K562 (cell line): Measurements from ENCODE around the gene TSPAN18.

ENCODE experiments used
- CTCF ChIP-seq, 3 experiments: IDR thresholded peaks in 2 of 3; conservative IDR thresholded peaks in 1 of 3; 2 replicates each; pipeline ENCODE4 v1.5.1; 2011 to 2012; ENCODE audit warnings: low read length in 3 of 3, mild to moderate bottlenecking in 3 of 3, control low read depth in 2 of 3, improper control_type of control experiment in 1 of 3, inconsistent platforms in 1 of 3, low read depth in 1 of 3, mixed read lengths in 1 of 3, moderate library complexity in 1 of 3; ENCODE audit not compliant: insufficient read depth in 2 of 3
- FOXM1 ChIP-seq, 2 experiments: fragments of 450-650 bp in 1 of 2; sonication (generic) in 1 of 2; formaldehyde crosslinking in 1 of 2; IDR thresholded peaks; 2 replicates each; pipeline versions ENCODE4 v1.6.1 to v1.9.0; 2017 to 2022; ENCODE audit warnings: low read depth in 2 of 2, mild to moderate bottlenecking in 2 of 2, missing genetic modification reagents in 1 of 2, moderate library complexity in 1 of 2
- FOXP1 ChIP-seq: sonication (generic); formaldehyde crosslinking; IDR thresholded peaks from 2 replicates; pipeline ENCODE4 v1.8.0; 2022; ENCODE audit warnings: mild to moderate bottlenecking, missing genetic modification reagents
- GTF2F1 ChIP-seq: IDR thresholded peaks from 2 replicates; pipeline ENCODE4 v1.6.1; 2011; ENCODE audit warnings: low read depth, low read length, improper control_type of control experiment
- MAZ ChIP-seq, 2 experiments: fragments of 450-650 bp in 1 of 2; sonication (generic) in 1 of 2; formaldehyde crosslinking; IDR thresholded peaks in 1 of 2; conservative IDR thresholded peaks in 1 of 2; 2 replicates each; pipeline versions ENCODE4 v1.4.0 to v1.5.0; 2020; ENCODE audit warnings: mild to moderate bottlenecking in 1 of 2, missing genetic modification reagents in 1 of 2
- MEF2A ChIP-seq: IDR thresholded peaks from 2 replicates; pipeline ENCODE4 v1.6.1; 2011; ENCODE audit warnings: low read depth, mild to moderate bottlenecking, low read length, moderate library complexity; ENCODE audit not compliant: control insufficient read depth
- POLR2A ChIP-seq: fragments of 450-650 bp; conservative IDR thresholded peaks from 2 replicates; pipeline ENCODE4 v1.6.1; 2016
- ZNF3 ChIP-seq: fragments of 250-450 bp; sonication (Bioruptor Pico); IDR thresholded peaks from 2 replicates; pipeline ENCODE4 v1.5.0; 2021; ENCODE audit warnings: mild to moderate bottlenecking, moderate library complexity
- ZNF766 ChIP-seq: fragments of 200-800 bp; sonication (Bioruptor generic); conservative IDR thresholded peaks from 2 replicates; pipeline ENCODE4 v1.6.1; 2016; ENCODE audit warnings: missing genetic modification characterization, missing compliant biosample characterization
- TF ChIP-seq, protein P1 (sequence below), 2 experiments: fragments of 450-650 bp; formaldehyde crosslinking in 1 of 2; IDR thresholded peaks; 2 replicates each; pipeline versions ENCODE4 v1.4.0 to v1.6.1; 2014 to 2020; ENCODE audit warnings: mild to moderate bottlenecking in 2 of 2, borderline replicate concordance in 1 of 2, low read depth in 1 of 2
- TF ChIP-seq, protein P2 (sequence below): sonication (generic); formaldehyde crosslinking; IDR thresholded peaks from 2 replicates; pipeline ENCODE4 v1.8.1; 2023; ENCODE audit warnings: mild to moderate bottlenecking, missing genetic modification reagents

- TF ChIP-seq, protein P1, sequence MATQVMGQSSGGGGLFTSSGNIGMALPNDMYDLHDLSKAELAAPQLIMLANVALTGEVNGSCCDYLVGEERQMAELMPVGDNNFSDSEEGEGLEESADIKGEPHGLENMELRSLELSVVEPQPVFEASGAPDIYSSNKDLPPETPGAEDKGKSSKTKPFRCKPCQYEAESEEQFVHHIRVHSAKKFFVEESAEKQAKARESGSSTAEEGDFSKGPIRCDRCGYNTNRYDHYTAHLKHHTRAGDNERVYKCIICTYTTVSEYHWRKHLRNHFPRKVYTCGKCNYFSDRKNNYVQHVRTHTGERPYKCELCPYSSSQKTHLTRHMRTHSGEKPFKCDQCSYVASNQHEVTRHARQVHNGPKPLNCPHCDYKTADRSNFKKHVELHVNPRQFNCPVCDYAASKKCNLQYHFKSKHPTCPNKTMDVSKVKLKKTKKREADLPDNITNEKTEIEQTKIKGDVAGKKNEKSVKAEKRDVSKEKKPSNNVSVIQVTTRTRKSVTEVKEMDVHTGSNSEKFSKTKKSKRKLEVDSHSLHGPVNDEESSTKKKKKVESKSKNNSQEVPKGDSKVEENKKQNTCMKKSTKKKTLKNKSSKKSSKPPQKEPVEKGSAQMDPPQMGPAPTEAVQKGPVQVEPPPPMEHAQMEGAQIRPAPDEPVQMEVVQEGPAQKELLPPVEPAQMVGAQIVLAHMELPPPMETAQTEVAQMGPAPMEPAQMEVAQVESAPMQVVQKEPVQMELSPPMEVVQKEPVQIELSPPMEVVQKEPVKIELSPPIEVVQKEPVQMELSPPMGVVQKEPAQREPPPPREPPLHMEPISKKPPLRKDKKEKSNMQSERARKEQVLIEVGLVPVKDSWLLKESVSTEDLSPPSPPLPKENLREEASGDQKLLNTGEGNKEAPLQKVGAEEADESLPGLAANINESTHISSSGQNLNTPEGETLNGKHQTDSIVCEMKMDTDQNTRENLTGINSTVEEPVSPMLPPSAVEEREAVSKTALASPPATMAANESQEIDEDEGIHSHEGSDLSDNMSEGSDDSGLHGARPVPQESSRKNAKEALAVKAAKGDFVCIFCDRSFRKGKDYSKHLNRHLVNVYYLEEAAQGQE (IDR thresholded peaks at IDR 0.05; ENCODE audit: borderline replicate concordance) = no peak
- TF ChIP-seq, protein P1 (CRISPR knock-in tag; IDR thresholded peaks at IDR 0.05; ENCODE audit: low read depth) = no peak
- TF ChIP-seq CTCF (IDR thresholded peaks at IDR 0.05 in 2 of 3, conservative IDR thresholded peaks at IDR 0.05 in 1 of 3; ENCODE audit: insufficient read depth in 2 of 3, low read depth in 1 of 3, low read length in 3 of 3) = no peak
- no peak for TF ChIP-seq MAZ (CRISPR knock-in tag; conservative IDR thresholded peaks at IDR 0.05 in 1 of 2, IDR thresholded peaks at IDR 0.05 in 1 of 2)
- no peak for TF ChIP-seq MEF2A
- no peak for TF ChIP-seq GTF2F1
- TF ChIP-seq, protein P2, sequence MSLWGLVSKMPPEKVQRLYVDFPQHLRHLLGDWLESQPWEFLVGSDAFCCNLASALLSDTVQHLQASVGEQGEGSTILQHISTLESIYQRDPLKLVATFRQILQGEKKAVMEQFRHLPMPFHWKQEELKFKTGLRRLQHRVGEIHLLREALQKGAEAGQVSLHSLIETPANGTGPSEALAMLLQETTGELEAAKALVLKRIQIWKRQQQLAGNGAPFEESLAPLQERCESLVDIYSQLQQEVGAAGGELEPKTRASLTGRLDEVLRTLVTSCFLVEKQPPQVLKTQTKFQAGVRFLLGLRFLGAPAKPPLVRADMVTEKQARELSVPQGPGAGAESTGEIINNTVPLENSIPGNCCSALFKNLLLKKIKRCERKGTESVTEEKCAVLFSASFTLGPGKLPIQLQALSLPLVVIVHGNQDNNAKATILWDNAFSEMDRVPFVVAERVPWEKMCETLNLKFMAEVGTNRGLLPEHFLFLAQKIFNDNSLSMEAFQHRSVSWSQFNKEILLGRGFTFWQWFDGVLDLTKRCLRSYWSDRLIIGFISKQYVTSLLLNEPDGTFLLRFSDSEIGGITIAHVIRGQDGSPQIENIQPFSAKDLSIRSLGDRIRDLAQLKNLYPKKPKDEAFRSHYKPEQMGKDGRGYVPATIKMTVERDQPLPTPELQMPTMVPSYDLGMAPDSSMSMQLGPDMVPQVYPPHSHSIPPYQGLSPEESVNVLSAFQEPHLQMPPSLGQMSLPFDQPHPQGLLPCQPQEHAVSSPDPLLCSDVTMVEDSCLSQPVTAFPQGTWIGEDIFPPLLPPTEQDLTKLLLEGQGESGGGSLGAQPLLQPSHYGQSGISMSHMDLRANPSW = no peak
- TF ChIP-seq ZNF766 (CRISPR knock-in tag) = no peak
- no peak for TF ChIP-seq FOXM1 (IDR thresholded peaks at IDR 0.05; ENCODE audit: low read depth)
- no peak for TF ChIP-seq FOXM1 (CRISPR knock-in tag; IDR thresholded peaks at IDR 0.05; ENCODE audit: low read depth)
- no peak for TF ChIP-seq ZNF3 (CRISPR knock-in tag)
- TF ChIP-seq FOXP1 (CRISPR knock-in tag) = no peak
- TF ChIP-seq POLR2A = no peak
These were observed 232.3 kb downstream of the TSPAN18 start for GRCh38 chr11:44959064-44959463.
